DOHH2 (cell line): ENCODE measurements around the gene CDH24.

Experiments used
- CTCF ChIP-seq: fragments of 200-600 bp; sonication (generic); IDR thresholded peaks from one replicate; pipeline ENCODE4 v1.5.1; 2014; ENCODE audit warnings: antibody characterized with exemption, mild to moderate bottlenecking, low read depth, low read length; ENCODE audit not compliant: poor library complexity, severe bottlenecking
- EZH2phosphoT487 ChIP-seq: fragments of 200-600 bp; sonication (generic); IDR thresholded peaks from 2 replicates; pipeline ENCODE4 v1.6.1; 2017; ENCODE audit warnings: borderline replicate concordance, mild to moderate bottlenecking, antibody characterized with exemption, low read length, moderate library complexity, mixed read lengths

- TF ChIP-seq CTCF (no peak), EZH2phosphoT487 (no peak)
Measured at GRCh38 chr14:23028799-23029198, 28.5 kb downstream of the CDH24 start.
